WI38 (cell line): ENCODE data around the gene RIMBP2.

Experiments used
- H3K4me3 ChIP-seq: 2 replicates; pipeline ENCODE4 v1.5.1; 2011; ENCODE audit warnings: low read depth, mild to moderate bottlenecking, control low read depth, low read length
- TF ChIP-seq, protein P1 (sequence below): IDR thresholded peaks from 2 replicates; pipeline ENCODE4 v1.5.1; 2012; ENCODE audit warnings: low read depth, mild to moderate bottlenecking, control low read depth, low read length

The RIMBP2 gene

DNA sequence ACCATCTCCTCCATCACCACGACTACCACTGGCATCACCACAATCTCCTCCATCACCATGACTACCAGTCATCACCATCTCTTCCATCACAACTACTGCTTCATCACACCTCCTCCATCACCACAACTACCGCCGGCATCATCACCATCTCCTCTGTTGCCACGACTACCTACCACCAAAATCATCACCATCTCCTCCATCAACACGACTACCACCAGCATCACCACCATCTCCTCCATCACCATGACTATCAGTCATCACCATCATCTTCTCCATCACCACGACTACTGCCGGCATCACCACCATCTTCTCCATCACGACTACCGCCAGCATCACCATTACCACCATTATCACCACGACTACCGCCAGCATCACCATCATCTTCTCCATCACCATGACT, 89.5 kb downstream of the RIMBP2 start:
- TF ChIP-seq, protein P1, sequence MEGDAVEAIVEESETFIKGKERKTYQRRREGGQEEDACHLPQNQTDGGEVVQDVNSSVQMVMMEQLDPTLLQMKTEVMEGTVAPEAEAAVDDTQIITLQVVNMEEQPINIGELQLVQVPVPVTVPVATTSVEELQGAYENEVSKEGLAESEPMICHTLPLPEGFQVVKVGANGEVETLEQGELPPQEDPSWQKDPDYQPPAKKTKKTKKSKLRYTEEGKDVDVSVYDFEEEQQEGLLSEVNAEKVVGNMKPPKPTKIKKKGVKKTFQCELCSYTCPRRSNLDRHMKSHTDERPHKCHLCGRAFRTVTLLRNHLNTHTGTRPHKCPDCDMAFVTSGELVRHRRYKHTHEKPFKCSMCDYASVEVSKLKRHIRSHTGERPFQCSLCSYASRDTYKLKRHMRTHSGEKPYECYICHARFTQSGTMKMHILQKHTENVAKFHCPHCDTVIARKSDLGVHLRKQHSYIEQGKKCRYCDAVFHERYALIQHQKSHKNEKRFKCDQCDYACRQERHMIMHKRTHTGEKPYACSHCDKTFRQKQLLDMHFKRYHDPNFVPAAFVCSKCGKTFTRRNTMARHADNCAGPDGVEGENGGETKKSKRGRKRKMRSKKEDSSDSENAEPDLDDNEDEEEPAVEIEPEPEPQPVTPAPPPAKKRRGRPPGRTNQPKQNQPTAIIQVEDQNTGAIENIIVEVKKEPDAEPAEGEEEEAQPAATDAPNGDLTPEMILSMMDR, result no peak
- no peak overlapping the region for H3K4me3 ChIP-seq

DNA sequence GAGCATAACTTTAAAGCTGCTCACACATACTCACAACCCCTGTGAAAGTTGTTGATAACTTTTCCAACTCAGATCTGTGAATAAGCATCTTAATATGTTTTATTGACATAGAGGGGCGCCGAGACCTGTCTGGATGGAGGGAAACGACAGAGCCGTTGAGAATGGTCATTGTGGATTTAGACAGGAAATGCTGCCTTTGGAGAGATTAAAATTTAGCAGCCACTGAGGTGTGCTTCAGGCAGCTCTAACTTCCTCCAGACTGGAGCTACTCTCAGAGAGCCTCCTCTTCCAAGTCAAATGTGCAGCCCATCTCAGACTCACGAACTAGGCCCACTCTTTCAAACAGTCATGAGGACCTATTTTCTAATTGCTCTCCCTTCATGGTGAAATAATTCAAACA, 90.9 kb downstream of the RIMBP2 start:
- no peak overlapping the region for H3K4me3 ChIP-seq
- TF ChIP-seq, protein P1, result no peak

DNA sequence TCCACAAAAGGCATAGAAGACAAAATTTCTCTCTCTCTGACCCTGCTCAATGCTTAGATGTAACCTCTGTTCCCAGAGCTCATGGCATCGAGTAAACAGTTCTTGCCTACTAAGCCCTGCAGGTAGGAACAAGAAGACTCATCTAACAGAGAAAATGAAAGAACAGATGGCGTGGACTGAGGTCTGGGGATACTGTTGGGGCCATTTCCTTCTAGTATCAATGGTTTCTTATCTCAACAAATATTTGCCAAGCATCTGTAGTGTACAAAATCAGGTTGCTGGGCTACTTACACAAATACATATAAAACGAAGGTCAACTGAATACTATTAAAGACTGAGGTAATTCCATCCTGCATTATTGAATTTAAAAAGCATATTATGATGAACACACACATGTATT, 93.3 kb downstream of the RIMBP2 start:
- TF ChIP-seq, protein P1, result no peak

DNA sequence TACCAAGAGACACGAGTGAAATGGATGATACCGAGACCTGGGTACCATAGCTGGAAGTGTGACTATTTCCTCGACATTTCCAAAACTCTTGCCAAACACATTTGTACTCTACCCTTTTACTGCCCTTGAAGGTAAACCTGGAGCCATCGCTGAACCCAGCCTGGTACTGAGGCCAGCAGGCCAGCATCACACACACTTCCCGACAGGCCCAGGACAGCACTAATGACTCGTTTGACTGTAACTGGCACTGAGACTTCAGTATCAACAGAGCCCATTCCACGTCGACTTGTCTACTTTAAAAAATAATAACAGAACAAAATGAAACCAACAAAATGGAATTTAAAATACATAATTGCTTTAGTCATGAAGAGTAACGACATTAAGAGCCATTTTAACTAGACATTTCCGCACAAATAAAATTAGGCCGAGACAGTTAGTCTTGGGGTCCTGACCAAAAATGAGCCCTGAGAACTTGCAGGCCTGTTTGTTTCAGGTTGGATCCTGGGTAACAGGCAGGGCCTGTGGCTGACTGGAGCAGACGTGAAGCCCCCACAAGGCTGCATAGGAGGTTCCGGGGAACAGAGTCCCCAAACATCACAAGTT, 94.3 kb downstream of the RIMBP2 start:
- no peak overlapping the region for H3K4me3 ChIP-seq
- TF ChIP-seq, protein P1, result no peak

More for the DNA sequence above, 93.3 kb downstream of the RIMBP2 start:
- H3K4me3 ChIP-seq, result no peak overlapping the region

DNA sequence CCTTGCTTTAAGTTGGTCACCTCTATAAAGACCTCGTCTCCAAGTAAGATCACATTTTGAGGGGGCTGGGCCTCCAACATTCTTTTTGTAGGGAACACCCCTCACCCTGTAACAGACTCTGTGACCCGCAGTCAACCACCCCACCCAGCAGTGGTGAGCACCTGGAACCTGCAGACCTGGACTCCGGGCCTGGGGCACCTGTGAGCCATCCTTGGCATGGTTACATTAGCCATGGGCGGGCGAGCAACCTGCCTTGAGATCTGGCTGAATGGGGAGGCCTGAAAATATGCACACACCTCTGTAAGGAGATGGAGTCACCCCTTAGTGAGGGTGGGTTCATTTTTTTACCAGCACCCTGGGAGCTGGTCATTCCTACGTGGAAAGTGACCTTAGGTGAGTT, 95.3 kb downstream of the RIMBP2 start:
- H3K4me3 ChIP-seq, result no peak overlapping the region
- TF ChIP-seq, protein P1, result no peak

DNA sequence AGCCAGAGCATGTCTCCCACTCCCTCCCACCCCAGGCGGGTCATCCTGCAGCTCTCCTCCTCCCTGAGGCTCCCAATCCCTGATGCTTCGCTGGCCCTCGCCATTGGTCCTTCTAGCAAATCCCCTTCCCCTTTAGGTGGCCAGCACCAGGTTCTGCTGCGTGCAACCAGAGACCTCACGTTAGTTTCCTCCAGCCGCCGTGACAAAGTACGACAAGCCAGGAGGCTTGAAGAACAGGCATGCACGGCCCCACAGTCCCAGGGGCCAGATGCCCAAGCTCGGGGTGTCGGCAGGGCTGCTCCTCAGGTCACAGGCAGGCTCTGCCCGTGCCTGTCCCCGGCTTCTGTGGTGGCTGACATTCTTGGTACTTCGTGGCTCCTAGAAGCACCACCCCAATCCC, 95.8 kb downstream of the RIMBP2 start:
- no peak overlapping the region for H3K4me3 ChIP-seq
- TF ChIP-seq, protein P1, result no peak

DNA sequence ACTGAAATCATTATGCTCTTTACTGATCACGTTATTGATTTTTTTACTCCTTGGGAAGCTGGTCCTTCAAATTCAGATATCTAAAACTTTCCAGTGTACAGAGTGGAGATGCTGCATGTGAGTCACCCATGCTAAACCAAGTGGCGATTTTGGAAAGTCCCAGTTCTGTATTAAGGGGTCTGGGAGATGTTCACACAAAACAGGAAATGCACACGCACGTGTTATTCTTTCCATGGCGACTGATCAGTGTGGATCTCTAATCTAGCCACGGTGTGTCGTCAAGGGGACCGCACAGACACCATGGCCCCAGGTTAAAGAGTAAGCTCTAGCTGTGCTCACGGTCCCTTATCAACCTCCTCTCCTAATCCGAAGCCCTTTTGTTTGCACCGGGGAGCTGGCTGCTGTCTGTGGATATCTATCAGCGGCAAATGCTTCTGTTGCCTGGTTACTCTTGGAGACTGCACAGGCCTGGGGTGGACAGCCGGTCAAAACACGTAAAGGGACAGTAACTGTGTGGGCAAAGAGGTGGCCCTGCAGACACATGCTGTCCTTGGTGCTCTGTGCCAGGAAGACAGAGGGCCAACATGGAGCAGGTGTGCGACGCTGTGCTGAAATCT, 96.6 kb downstream of the RIMBP2 start:
- TF ChIP-seq, protein P1, result no peak
- no peak overlapping the region for H3K4me3 ChIP-seq
